Activated CD8-positive, alpha-beta T cell treated with anti-CD3 and anti-CD28 coated beads for 36 hours (primary cell): ENCODE measurements around the gene FUT8. TPM values are rescaled to one million over a fixed set of nuclear protein-coding genes. Genes with fewer than 3 reads are reported as not detected.
"Not testable (repeated sequence)": the region's sequence is repeated elsewhere in the genome, so short reads cannot be mapped to it uniquely, and the experiment has no call there.

ENCODE experiments used
- ATAC-seq: fragments of 200-7000 bp; cut with Tn5 transposase; one replicate; pipeline ENCODE4 v1.10.0; 2021; ENCODE audit warnings: mild to moderate bottlenecking, moderate library complexity
- CTCF ChIA-PET: fragments of 350-600 bp; sonication (Branson Sonifier 250); formaldehyde crosslinking; loops from one replicate; lab custom pipeline; 2021; ENCODE audit warnings: antibody characterized with exemption; lab: Charles Lee
- POLR2A ChIA-PET: fragments of 350-600 bp; sonication (Branson Sonifier 250); formaldehyde crosslinking; loops from one replicate; lab custom pipeline; 2021; ENCODE audit warnings: antibody characterized with exemption; lab: Charles Lee
- DNase-seq: peaks from one replicate; pipeline ENCODE4 v3.0.0-alpha.2; 2020
- H3K27ac Mint-ChIP-seq: one replicate; pipeline ENCODE4 v1.8.0; 2021; ENCODE audit warnings: mild to moderate bottlenecking, mixed read lengths
- H3K27me3 Mint-ChIP-seq: one replicate; pipeline ENCODE4 v1.8.0; 2021; ENCODE audit warnings: mixed read lengths
- H3K36me3 Mint-ChIP-seq: one replicate; pipeline ENCODE4 v1.8.0; 2021; ENCODE audit warnings: low read depth, mixed read lengths
- H3K4me1 Mint-ChIP-seq: one replicate; pipeline ENCODE4 v1.8.0; 2021; ENCODE audit warnings: low read depth, mixed read lengths
- H3K4me3 Mint-ChIP-seq: one replicate; pipeline ENCODE4 v1.8.0; 2021; ENCODE audit warnings: mild to moderate bottlenecking, moderate library complexity, mixed read lengths
- H3K9me3 Mint-ChIP-seq: one replicate; pipeline ENCODE4 v1.8.0; 2021; ENCODE audit warnings: mixed read lengths
- CTCF ChIP-seq: fragments of 200-600 bp; IDR thresholded peaks from one replicate; pipeline ENCODE4 v1.8.0; 2022; ENCODE audit warnings: antibody characterized with exemption, mild to moderate bottlenecking
- intact Hi-C: fragments of 100-400 bp; cut with micrococcal nuclease; formaldehyde crosslinking; loops from one replicate; pipeline ENCODE4 v1.10.0; 2022
- total RNA-seq, 2 experiments: library from RNA; stranded (reverse); gene quantifications; one replicate each; pipeline ENCODE4 v1.2.3, GENCODE V29; 2021

The FUT8 gene
- total RNA-seq, 2 experiments from 2014 or later: 55.7 to 61.0 TPM

- no peak overlapping the region for H3K4me3 Mint-ChIP-seq
- intact Hi-C loops: no loop called here
- ChIA-PET POLR2A (no interaction called here), CTCF (interaction anchor here (0.9 to 1.7 kb wide), 2 partner anchors 13 to 214 kb away, joined by 4 to 7 read pairs; no protein-coding TSS in a partner anchor)
- no peak for ATAC-seq
- no peaks in the 10 kb centered on the region for H3K27me3 Mint-ChIP-seq
- no peak for DNase-seq
- H3K9me3 Mint-ChIP-seq: peaks cover 4% of the 10 kb centered on the region
- no peaks in the 10 kb centered on the region for H3K4me1 Mint-ChIP-seq
- H3K27ac Mint-ChIP-seq: no peak overlapping the region
- no peak for TF ChIP-seq CTCF
- H3K36me3 Mint-ChIP-seq: peaks cover 20% of the 10 kb centered on the region
Measured at GRCh38 chr14:65628664-65629063, 216.1 kb downstream of the FUT8 start.

- Mint-ChIP-seq H3K27me3 (no peaks in the 10 kb centered on the region), H3K27ac (no peak overlapping the region), H3K4me3 (no peak overlapping the region), H3K4me1 (peaks cover 10% of the 10 kb centered on the region), H3K9me3 (peaks cover 12% of the 10 kb centered on the region), H3K36me3 (peaks cover 39% of the 10 kb centered on the region)
- ChIA-PET CTCF (no interaction called here), POLR2A (no interaction called here)
- no peak for ATAC-seq
- TF ChIP-seq CTCF: no peak
- intact Hi-C loops: no loop called here
- no peak for DNase-seq
Measured at GRCh38 chr14:65631040-65631439, 218.5 kb downstream of the FUT8 start.

GRCh38 chr14:65632487-65632886 lies 220.0 kb downstream of the FUT8 start:
- Mint-ChIP-seq H3K27me3 (no peaks in the 10 kb centered on the region), H3K9me3 (peaks cover 16% of the 10 kb centered on the region), H3K4me1 (peaks cover 24% of the 10 kb centered on the region), H3K36me3 (peaks cover 47% of the 10 kb centered on the region), H3K4me3 (no peak overlapping the region), H3K27ac (no peak overlapping the region)
- DNase-seq (no peak), ATAC-seq (no peak)
- intact Hi-C loops: no loop called here
- TF ChIP-seq CTCF: no peak
- POLR2A ChIA-PET: no interaction called here
- CTCF ChIA-PET: no interaction called here

- H3K4me3 Mint-ChIP-seq, POLR2A ChIA-PET: not testable (repeated sequence)
- H3K36me3 Mint-ChIP-seq: peaks cover 51% of the 10 kb centered on the region
Measured at GRCh38 chr14:65633666-65634065, 221.1 kb downstream of the FUT8 start.

GRCh38 chr14:65637780-65638179 lies 225.2 kb downstream of the FUT8 start:
- CTCF ChIA-PET: interaction anchor here (0.9 to 2.2 kb wide), 4 partner anchors 47 to 225 kb away, joined by 3 to 7 read pairs (median 4); partner anchors contain the start of gene FUT8
- peak; percentile 87 for DNase-seq
- Mint-ChIP-seq H3K27me3 (no peaks in the 10 kb centered on the region), H3K9me3 (peaks cover 12% of the 10 kb centered on the region), H3K4me1 (peaks cover 50% of the 10 kb centered on the region), H3K4me3 (peak overlapping the region; percentile 28), H3K27ac (peak overlapping the region; percentile 65), H3K36me3 (peaks cover 39% of the 10 kb centered on the region)
- TF ChIP-seq CTCF: no peak
- POLR2A ChIA-PET: no interaction called here
- ATAC-seq: peak; percentile 97
- intact Hi-C loops: no loop called here

More at GRCh38 chr14:65633666-65634065, 221.1 kb downstream of the FUT8 start:
- ATAC-seq, H3K27me3 Mint-ChIP-seq, CTCF ChIA-PET, DNase-seq, intact Hi-C loops, H3K27ac Mint-ChIP-seq: not testable (repeated sequence)
- Mint-ChIP-seq H3K4me1 (peaks cover 35% of the 10 kb centered on the region), H3K9me3 (peaks cover 16% of the 10 kb centered on the region)
